ENCODE measurements around the gene ABHD11. TPM values are rescaled to one million over a fixed set of nuclear protein-coding genes. Genes with fewer than 3 reads are reported as not detected.
A peak's percentile ranks its signal among the peaks of the same experiment; 100 is the strongest.

The ABHD11 gene
- total and polyA plus RNA-seq, 10 donors: 11.4 to 26.0 (median 17.8) TPM

GRCh38 chr7:73734619-73735527 is 3.7 kb downstream of the ABHD11 start:
- 37 to 70% (median 61%) methylated on average over 6 to 16 of the region's 16 CpGs for WGBS, 5 donors

GRCh38 chr7:73732397-73732796 is 6.2 kb downstream of the ABHD11 start:
- WGBS, 5 donors: 58 to 88% (median 67%) methylated on average over 2 of the region's 2 CpGs
- Histone ChIP-seq H3K4me3 (no peak overlapping the region), H3K9me3 (no peaks in the 10 kb centered on the region), H3K4me1 (peaks cover under 1 to 39% (median 18%) of the 10 kb centered on the region in 6 donors), H3K27me3 (replicated peaks in 1 of 7) (peaks cover 0 to 20% (median 1%) of the 10 kb centered on the region in 7 donors), H3K27ac (no peak overlapping the region), H3K36me3 (peaks cover 0 to 21% (median 13%) of the 10 kb centered on the region in 6 donors)
- intact Hi-C loops (cut with DNase I; ENCODE audit: low total_unique reads): loop anchor here (10.0 kb wide), 1 partner anchor 48 kb away; the partner anchor contains the start of genes BUD23 and DNAJC30
- TF ChIP-seq POLR2AphosphoS5 (IDR thresholded peaks at IDR 0.05): no peak
- TF ChIP-seq CTCF (IDR thresholded peaks at IDR 0.05 in 8 of 11, conservative IDR thresholded peaks at IDR 0.05 in 3 of 11): no peak
- no peak for TF ChIP-seq POLR2A (IDR thresholded peaks at IDR 0.05)
- no peak for DNase-seq

More at GRCh38 chr7:73734619-73735527, 3.7 kb downstream of the ABHD11 start:
- Histone ChIP-seq H3K36me3 (peaks cover 0 to 23% (median 14%) of the 10 kb centered on the region in 6 donors), H3K4me1 (peaks cover 6 to 57% (median 31%) of the 10 kb centered on the region in 6 donors), H3K27me3 (replicated peaks in 1 of 7) (no peaks in the 10 kb centered on the region), H3K4me3 (peak overlapping the region in 1 of 8 donors; percentile 9), H3K9me3 (no peaks in the 10 kb centered on the region), H3K27ac (peak overlapping the region; percentile 6 to 89 (median 69))
- TF ChIP-seq POLR2A (IDR thresholded peaks at IDR 0.05) (no peak), CTCF (IDR thresholded peaks at IDR 0.05 in 8 of 11, conservative IDR thresholded peaks at IDR 0.05 in 3 of 11) (peak; percentile 81 to 98 (median 95)), POLR2AphosphoS5 (IDR thresholded peaks at IDR 0.05) (peak; percentile 71 to 88 (median 85))
- peak; percentile 93 for DNase-seq
- intact Hi-C loops (cut with DNase I; ENCODE audit: low total_unique reads): loop anchor here (5.0 to 10.0 kb wide), 2 partner anchors 50 to 117 kb away; partner anchors contain the start of genes BUD23 and DNAJC30

GRCh38 chr7:73730485-73730884 is 8.1 kb downstream of the ABHD11 start:
- 7 to 16% (median 11%) methylated on average over 3 of the region's 3 CpGs for WGBS, 5 donors
- no peak overlapping the region for H3K27ac ChIP-seq
- H3K27me3 ChIP-seq (replicated peaks in 1 of 7): peaks cover 0 to 36% (median 5%) of the 10 kb centered on the region in 7 donors
- DNase-seq: no peak
- peaks cover 0 to 2% (median under 1%) of the 10 kb centered on the region in 6 donors for H3K36me3 ChIP-seq
- no peaks in the 10 kb centered on the region for H3K9me3 ChIP-seq
- TF ChIP-seq POLR2A (IDR thresholded peaks at IDR 0.05): no peak
- TF ChIP-seq CTCF (IDR thresholded peaks at IDR 0.05 in 8 of 11, conservative IDR thresholded peaks at IDR 0.05 in 3 of 11): no peak
- TF ChIP-seq POLR2AphosphoS5 (IDR thresholded peaks at IDR 0.05): no peak
- H3K4me3 ChIP-seq: no peak overlapping the region
- intact Hi-C loops (cut with DNase I; ENCODE audit: low total_unique reads): loop anchor here (10.0 kb wide), 1 partner anchor 46 kb away; the partner anchor contains the start of genes BUD23 and DNAJC30
- H3K4me1 ChIP-seq: peaks cover 0 to 28% (median 15%) of the 10 kb centered on the region in 6 donors

- no peak for DNase-seq
- peaks cover 0 to 36% (median 5%) of the 10 kb centered on the region in 7 donors for H3K27me3 ChIP-seq (replicated peaks in 1 of 7)
- intact Hi-C loops (cut with DNase I; ENCODE audit: low total_unique reads): loop anchor here (2.0 kb wide), 1 partner anchor 122 kb away; no protein-coding TSS in a partner anchor
- H3K27ac ChIP-seq: no peak overlapping the region
- no peaks in the 10 kb centered on the region for H3K36me3 ChIP-seq
- 62 to 70% (median 63%) methylated on average over 5 of the region's 5 CpGs for WGBS, 5 donors
- no peaks in the 10 kb centered on the region for H3K9me3 ChIP-seq
- H3K4me3 ChIP-seq: no peak overlapping the region
- TF ChIP-seq POLR2AphosphoS5 (IDR thresholded peaks at IDR 0.05) (no peak), POLR2A (IDR thresholded peaks at IDR 0.05) (no peak), CTCF (IDR thresholded peaks at IDR 0.05 in 8 of 11, conservative IDR thresholded peaks at IDR 0.05 in 3 of 11) (no peak)
- peaks cover 0 to 16% (median 4%) of the 10 kb centered on the region in 6 donors for H3K4me1 ChIP-seq
Measured at GRCh38 chr7:73728551-73728950, 10.1 kb downstream of the ABHD11 start.
